Kidney (tissue), 14 donors: Measurements from ENCODE around the gene APBA1. TPM values are rescaled to one million over a fixed set of nuclear protein-coding genes. Genes with fewer than 3 reads are reported as not detected.
A peak's percentile ranks its signal among the peaks of the same experiment; 100 is the strongest.

Experiments
- DNase-seq, 5 donors: peaks; one replicate each; pipeline ENCODE4 v3.0.0-alpha.2; 2013 to 2020
- FAIRE-seq: peaks from 2 replicates; lab custom pipeline; 2012; peaks lifted over from hg19 to GRCh38; lab: Jason Lieb, UNC
- H3K27ac ChIP-seq, 2 donors: one replicate each; pipeline ENCODE4 v1.7.0; 2013; ENCODE audit warnings: low read depth in 2 of 2, low read length in 2 of 2, inconsistent platforms in 1 of 2
- H3K27me3 ChIP-seq: one replicate; pipeline ENCODE4 v1.7.1; 2013; ENCODE audit warnings: low read length, inconsistent platforms; ENCODE audit not compliant: control insufficient read depth, insufficient read depth
- H3K36me3 ChIP-seq, 3 donors: one replicate each; pipeline versions ENCODE4 v1.7.0 to v1.7.1; 2013; ENCODE audit warnings: low read length in 3 of 3, control low read depth in 1 of 3, inconsistent platforms in 1 of 3; ENCODE audit not compliant: insufficient read depth in 3 of 3, control insufficient read depth in 2 of 3
- H3K4me1 ChIP-seq, 3 donors: one replicate each; pipeline versions ENCODE4 v1.7.0 to v1.7.1; 2013; ENCODE audit warnings: low read length in 3 of 3, inconsistent platforms in 1 of 3, low read depth in 1 of 3; ENCODE audit not compliant: control insufficient read depth in 2 of 3, insufficient read depth in 2 of 3
- H3K4me3 ChIP-seq, 3 donors: one replicate each; pipeline versions ENCODE4 v1.7.0 to v1.8.1; 2013; ENCODE audit warnings: low read length in 3 of 3, control low read depth in 1 of 3, inconsistent platforms in 1 of 3
- H3K9ac ChIP-seq, 3 donors: one replicate each; pipeline versions ENCODE4 v1.7.0 to v1.7.1; 2013; ENCODE audit warnings: low read length in 3 of 3, control low read depth in 1 of 3, inconsistent platforms in 1 of 3
- H3K9me3 ChIP-seq, 3 donors: one replicate each; pipeline versions ENCODE4 v1.7.0 to v1.7.1; 2013; ENCODE audit warnings: low read length in 3 of 3, control low read depth in 1 of 3, inconsistent platforms in 1 of 3; ENCODE audit not compliant: control insufficient read depth in 2 of 3, insufficient read depth in 1 of 3
- intact Hi-C: fragments of 100-400 bp; cut with DNase I; formaldehyde crosslinking; loops from one replicate; pipeline ENCODE4 v1.11.1; 2022
- polyA plus RNA-seq: library from polyadenylated mRNA; stranded (reverse); fragments of 350-450 nt; fragmentation: Illumina TruSeq; extraction: RNeasy Lipid Tissue Mini Kit (QIAGEN cat#74804); gene quantifications from one replicate; pipeline ENCODE4 v1.2.3, GENCODE V29; 2014; ENCODE audit warnings: low read depth, low replicate concordance; ENCODE audit not compliant: insufficient read depth
- total RNA-seq: library from RNA; stranded (reverse); fragmentation: NEBNext Ultra II Directional; extraction: Animal tissue kit (Norgen Biotek cat#: 25700); gene quantifications from one replicate; pipeline ENCODE4 v1.2.1, GENCODE V29; 2021
- TF ChIP-seq, protein P1 (sequence below): IDR thresholded peaks from 3 replicates; pipeline ENCODE4 v1.5.1; 2012; ENCODE audit warnings: mild to moderate bottlenecking, moderate library complexity, borderline replicate concordance; ENCODE audit not compliant: insufficient read depth; ENCODE audit errors: extremely low read depth
- donor health status: control.
- donor health status: control.
- donor health status: control.
- donor health status: control.
- donor health status: control.
- donor health status: DM: yes; HTN: yes; CAD: no.
- donor health status: Normal renal cell carcinoma (clear cell type).

Gene APBA1
- total and polyA plus RNA-seq, 2 donors from 2014 or later: 1.3 to 5.1 TPM

DNA sequence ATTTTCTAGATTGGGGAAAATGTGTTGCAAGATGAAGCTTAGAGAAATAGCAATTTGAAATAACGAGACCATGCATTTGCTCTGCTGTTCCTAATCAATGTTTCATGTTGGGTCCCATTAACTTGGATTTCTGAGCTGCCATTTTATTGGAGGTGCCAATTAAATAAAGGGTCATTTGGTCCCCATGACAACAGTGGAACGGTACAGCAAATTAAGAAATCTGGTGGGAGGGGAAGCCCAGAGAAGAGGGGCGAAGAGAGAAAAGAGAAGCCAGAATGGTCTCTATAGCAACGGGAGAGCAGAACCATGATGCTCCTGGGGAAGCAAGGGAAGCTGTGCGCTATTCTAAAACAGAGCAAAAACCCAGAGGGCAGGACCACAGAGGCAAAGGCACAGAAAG is 226.9 kb downstream of the APBA1 start:
- no peaks in the 10 kb centered on the region for H3K4me1 ChIP-seq
- intact Hi-C loops: no loop called here
- H3K9me3 ChIP-seq: no peaks in the 10 kb centered on the region
- TF ChIP-seq, protein P1, sequence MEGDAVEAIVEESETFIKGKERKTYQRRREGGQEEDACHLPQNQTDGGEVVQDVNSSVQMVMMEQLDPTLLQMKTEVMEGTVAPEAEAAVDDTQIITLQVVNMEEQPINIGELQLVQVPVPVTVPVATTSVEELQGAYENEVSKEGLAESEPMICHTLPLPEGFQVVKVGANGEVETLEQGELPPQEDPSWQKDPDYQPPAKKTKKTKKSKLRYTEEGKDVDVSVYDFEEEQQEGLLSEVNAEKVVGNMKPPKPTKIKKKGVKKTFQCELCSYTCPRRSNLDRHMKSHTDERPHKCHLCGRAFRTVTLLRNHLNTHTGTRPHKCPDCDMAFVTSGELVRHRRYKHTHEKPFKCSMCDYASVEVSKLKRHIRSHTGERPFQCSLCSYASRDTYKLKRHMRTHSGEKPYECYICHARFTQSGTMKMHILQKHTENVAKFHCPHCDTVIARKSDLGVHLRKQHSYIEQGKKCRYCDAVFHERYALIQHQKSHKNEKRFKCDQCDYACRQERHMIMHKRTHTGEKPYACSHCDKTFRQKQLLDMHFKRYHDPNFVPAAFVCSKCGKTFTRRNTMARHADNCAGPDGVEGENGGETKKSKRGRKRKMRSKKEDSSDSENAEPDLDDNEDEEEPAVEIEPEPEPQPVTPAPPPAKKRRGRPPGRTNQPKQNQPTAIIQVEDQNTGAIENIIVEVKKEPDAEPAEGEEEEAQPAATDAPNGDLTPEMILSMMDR: no peak
- no peaks in the 10 kb centered on the region for H3K36me3 ChIP-seq
- no peaks in the 10 kb centered on the region for H3K27me3 ChIP-seq
- no peak overlapping the region for H3K27ac ChIP-seq
- DNase-seq: no peak
- H3K4me3 ChIP-seq: no peak overlapping the region
- no peak for FAIRE-seq
- no peak overlapping the region for H3K9ac ChIP-seq

DNA sequence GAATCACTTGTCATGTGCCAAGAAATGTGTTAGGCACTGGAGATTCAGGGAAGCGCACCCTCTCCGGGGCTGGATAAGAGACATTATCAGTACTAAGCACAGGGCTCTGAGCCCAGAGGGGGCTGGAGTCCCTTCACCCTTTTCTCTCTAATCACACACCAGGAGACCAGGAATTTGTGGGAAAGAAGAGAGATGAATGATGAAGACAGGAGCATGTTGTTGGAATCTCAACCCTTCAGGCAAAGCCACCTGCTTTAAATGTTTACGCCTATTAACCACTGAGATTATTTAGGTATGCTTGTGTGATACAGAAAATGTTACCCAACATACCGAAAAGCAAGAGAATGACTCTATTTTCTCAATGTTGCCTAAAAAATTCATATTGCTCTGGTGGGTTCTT is 227.4 kb downstream of the APBA1 start:
- DNase-seq (no peak), FAIRE-seq (no peak)
- TF ChIP-seq, protein P1: no peak
- H3K27ac ChIP-seq: no peak overlapping the region
- H3K36me3 ChIP-seq: no peaks in the 10 kb centered on the region
- H3K9ac ChIP-seq: no peak overlapping the region
- H3K27me3 ChIP-seq: no peaks in the 10 kb centered on the region
- intact Hi-C loops: no loop called here
- no peaks in the 10 kb centered on the region for H3K4me1 ChIP-seq
- no peaks in the 10 kb centered on the region for H3K9me3 ChIP-seq
- no peak overlapping the region for H3K4me3 ChIP-seq

DNA sequence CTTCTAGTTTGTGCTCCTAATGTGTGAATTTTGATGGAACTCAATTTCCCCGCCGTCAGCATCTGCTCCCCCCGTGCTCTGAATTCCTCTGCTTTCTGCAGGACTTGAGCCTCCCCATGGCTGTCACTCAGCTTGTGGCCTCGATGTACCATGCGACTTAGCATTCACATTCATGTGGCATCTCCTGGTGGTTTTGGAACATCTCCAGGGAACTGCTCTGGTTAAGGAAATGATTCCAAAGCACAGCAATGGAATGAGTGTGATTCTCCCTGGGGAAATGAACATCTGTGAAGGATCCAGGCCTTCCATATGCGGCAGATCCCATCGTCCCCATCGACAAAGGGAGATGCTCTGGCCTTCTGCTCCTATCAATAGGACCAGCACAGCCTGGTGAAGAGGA is 228.2 kb downstream of the APBA1 start:
- TF ChIP-seq, protein P1: no peak
- Histone ChIP-seq H3K9me3 (no peaks in the 10 kb centered on the region), H3K4me1 (no peaks in the 10 kb centered on the region), H3K36me3 (no peaks in the 10 kb centered on the region), H3K9ac (no peak overlapping the region), H3K27me3 (no peaks in the 10 kb centered on the region), H3K4me3 (no peak overlapping the region), H3K27ac (no peak overlapping the region)
- DNase-seq: no peak
- intact Hi-C loops: no loop called here
- FAIRE-seq: no peak

DNA sequence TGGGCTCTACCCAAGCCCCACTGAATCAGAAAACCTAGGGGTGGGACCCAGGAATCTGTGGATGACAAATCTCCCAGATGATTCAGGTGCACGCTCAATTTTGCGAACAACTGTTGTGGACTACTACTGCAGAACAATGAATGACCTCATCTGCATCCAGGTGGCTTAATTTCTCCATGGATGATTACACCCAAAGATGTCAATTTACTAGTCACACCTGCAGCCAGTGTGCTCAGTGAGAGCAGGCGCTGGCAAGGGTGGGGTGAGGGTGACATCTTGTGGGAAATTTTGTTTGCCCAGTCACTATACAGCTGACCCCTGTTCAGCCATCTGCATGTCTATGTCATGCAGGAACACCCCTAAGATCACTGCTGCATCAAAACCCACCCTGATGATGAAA is 229.0 kb downstream of the APBA1 start:
- FAIRE-seq (no peak), DNase-seq (peak in 1 of 5 donors; percentile 19)
- Histone ChIP-seq H3K27me3 (no peaks in the 10 kb centered on the region), H3K9me3 (no peaks in the 10 kb centered on the region), H3K27ac (no peak overlapping the region), H3K9ac (no peak overlapping the region), H3K4me3 (no peak overlapping the region), H3K4me1 (no peaks in the 10 kb centered on the region), H3K36me3 (no peaks in the 10 kb centered on the region)
- intact Hi-C loops: no loop called here
- TF ChIP-seq, protein P1: no peak
